ENCODE measurements around the gene CCDC149.

Gene CCDC149

DNA sequence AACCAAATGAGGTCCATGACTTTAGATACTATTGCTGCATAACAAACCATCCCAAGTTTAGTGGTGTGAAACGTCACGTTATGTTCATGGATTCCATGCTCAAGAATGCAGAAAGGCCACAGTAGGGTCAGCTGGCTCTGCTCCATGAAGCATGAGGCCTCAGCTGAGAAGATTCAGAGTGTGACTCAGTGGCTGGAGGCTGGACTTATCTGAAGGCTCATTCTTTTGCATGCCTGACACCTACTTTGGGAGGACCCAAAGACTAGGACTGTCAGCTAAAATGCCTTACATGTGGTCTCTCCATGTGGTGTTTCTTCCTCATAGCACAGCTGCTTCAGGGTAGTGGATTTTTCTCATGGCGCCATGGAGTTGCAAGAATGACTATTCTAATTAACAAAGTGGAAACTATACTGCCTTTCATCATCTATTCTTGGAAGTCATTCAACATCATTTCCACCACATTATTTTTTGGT is 11.5 kb upstream of the CCDC149 start:
- peak; percentile 25; the same call in 2 of the 3 replicates for ATAC-seq
- TF ChIP-seq ZC3H10 (CRISPR knock-in tag; IDR thresholded peaks at IDR 0.05) (no peak), PATZ1 (CRISPR knock-in tag; IDR thresholded peaks at IDR 0.05; ENCODE audit: borderline replicate concordance) (no peak), ZNF8 (CRISPR knock-in tag; IDR thresholded peaks at IDR 0.05) (no peak), ZNF70 (CRISPR knock-in tag; IDR thresholded peaks at IDR 0.05) (no peak), TCF4 (CRISPR knock-in tag; IDR thresholded peaks at IDR 0.05; ENCODE audit: borderline replicate concordance) (no peak), ZNF565 (CRISPR knock-in tag; conservative IDR thresholded peaks at IDR 0.05; ENCODE audit: low read depth) (no peak), OSR1 (CRISPR knock-in tag; IDR thresholded peaks at IDR 0.05) (no peak)
- TF ChIP-seq, protein P1, sequence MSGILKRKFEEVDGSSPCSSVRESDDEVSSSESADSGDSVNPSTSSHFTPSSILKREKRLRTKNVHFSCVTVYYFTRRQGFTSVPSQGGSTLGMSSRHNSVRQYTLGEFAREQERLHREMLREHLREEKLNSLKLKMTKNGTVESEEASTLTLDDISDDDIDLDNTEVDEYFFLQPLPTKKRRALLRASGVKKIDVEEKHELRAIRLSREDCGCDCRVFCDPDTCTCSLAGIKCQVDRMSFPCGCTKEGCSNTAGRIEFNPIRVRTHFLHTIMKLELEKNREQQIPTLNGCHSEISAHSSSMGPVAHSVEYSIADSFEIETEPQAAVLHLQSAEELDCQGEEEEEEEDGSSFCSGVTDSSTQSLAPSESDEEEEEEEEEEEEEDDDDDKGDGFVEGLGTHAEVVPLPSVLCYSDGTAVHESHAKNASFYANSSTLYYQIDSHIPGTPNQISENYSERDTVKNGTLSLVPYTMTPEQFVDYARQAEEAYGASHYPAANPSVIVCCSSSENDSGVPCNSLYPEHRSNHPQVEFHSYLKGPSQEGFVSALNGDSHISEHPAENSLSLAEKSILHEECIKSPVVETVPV (CRISPR knock-in tag; IDR thresholded peaks at IDR 0.05): no peak
- TF ChIP-seq, protein P2, sequence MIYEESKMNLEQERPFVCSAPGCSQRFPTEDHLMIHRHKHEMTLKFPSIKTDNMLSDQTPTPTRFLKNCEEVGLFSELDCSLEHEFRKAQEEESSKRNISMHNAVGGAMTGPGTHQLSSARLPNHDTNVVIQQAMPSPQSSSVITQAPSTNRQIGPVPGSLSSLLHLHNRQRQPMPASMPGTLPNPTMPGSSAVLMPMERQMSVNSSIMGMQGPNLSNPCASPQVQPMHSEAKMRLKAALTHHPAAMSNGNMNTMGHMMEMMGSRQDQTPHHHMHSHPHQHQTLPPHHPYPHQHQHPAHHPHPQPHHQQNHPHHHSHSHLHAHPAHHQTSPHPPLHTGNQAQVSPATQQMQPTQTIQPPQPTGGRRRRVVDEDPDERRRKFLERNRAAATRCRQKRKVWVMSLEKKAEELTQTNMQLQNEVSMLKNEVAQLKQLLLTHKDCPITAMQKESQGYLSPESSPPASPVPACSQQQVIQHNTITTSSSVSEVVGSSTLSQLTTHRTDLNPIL (CRISPR knock-in tag; IDR thresholded peaks at IDR 0.05; ENCODE audit: low read depth): no peak

- TF ChIP-seq ZNF70 (CRISPR knock-in tag; IDR thresholded peaks at IDR 0.05): no peak
- TF ChIP-seq, protein P2 (CRISPR knock-in tag; IDR thresholded peaks at IDR 0.05; ENCODE audit: low read depth): no peak
- no peak for TF ChIP-seq CSDC2 (CRISPR knock-in tag; IDR thresholded peaks at IDR 0.05)
- TF ChIP-seq PPARA (CRISPR knock-in tag; IDR thresholded peaks at IDR 0.05; ENCODE audit: borderline replicate concordance): no peak
- TF ChIP-seq OSR1 (CRISPR knock-in tag; IDR thresholded peaks at IDR 0.05): no peak
- TF ChIP-seq RARB (CRISPR knock-in tag; IDR thresholded peaks at IDR 0.05): no peak
- TF ChIP-seq SNAI2 (CRISPR knock-in tag; IDR thresholded peaks at IDR 0.05): no peak
- no peak for TF ChIP-seq ESRRG (CRISPR knock-in tag; IDR thresholded peaks at IDR 0.05)
- TF ChIP-seq ARNTL (CRISPR knock-in tag; IDR thresholded peaks at IDR 0.05; ENCODE audit: borderline replicate concordance, low read depth): no peak
- no peak for TF ChIP-seq BACH2 (CRISPR knock-in tag; IDR thresholded peaks at IDR 0.05; ENCODE audit: borderline replicate concordance)
- TF ChIP-seq, protein P3, sequence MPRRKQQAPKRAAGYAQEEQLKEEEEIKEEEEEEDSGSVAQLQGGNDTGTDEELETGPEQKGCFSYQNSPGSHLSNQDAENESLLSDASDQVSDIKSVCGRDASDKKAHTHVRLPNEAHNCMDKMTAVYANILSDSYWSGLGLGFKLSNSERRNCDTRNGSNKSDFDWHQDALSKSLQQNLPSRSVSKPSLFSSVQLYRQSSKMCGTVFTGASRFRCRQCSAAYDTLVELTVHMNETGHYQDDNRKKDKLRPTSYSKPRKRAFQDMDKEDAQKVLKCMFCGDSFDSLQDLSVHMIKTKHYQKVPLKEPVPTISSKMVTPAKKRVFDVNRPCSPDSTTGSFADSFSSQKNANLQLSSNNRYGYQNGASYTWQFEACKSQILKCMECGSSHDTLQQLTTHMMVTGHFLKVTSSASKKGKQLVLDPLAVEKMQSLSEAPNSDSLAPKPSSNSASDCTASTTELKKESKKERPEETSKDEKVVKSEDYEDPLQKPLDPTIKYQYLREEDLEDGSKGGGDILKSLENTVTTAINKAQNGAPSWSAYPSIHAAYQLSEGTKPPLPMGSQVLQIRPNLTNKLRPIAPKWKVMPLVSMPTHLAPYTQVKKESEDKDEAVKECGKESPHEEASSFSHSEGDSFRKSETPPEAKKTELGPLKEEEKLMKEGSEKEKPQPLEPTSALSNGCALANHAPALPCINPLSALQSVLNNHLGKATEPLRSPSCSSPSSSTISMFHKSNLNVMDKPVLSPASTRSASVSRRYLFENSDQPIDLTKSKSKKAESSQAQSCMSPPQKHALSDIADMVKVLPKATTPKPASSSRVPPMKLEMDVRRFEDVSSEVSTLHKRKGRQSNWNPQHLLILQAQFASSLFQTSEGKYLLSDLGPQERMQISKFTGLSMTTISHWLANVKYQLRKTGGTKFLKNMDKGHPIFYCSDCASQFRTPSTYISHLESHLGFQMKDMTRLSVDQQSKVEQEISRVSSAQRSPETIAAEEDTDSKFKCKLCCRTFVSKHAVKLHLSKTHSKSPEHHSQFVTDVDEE (CRISPR knock-in tag; IDR thresholded peaks at IDR 0.05): no peak
- no peak for TF ChIP-seq GLIS3 (CRISPR knock-in tag; IDR thresholded peaks at IDR 0.05)
- TF ChIP-seq ZFP30 (CRISPR knock-in tag; IDR thresholded peaks at IDR 0.05): no peak
- TF ChIP-seq, protein P1 (CRISPR knock-in tag; IDR thresholded peaks at IDR 0.05): no peak
- TF ChIP-seq ZNF565 (CRISPR knock-in tag; conservative IDR thresholded peaks at IDR 0.05; ENCODE audit: low read depth): no peak
- TF ChIP-seq ISL1 (CRISPR knock-in tag; IDR thresholded peaks at IDR 0.05): no peak
- TF ChIP-seq TOX (CRISPR knock-in tag; IDR thresholded peaks at IDR 0.05; ENCODE audit: borderline replicate concordance): no peak
- TF ChIP-seq ZC3H10 (CRISPR knock-in tag; IDR thresholded peaks at IDR 0.05): no peak
- TF ChIP-seq PATZ1 (CRISPR knock-in tag; IDR thresholded peaks at IDR 0.05; ENCODE audit: borderline replicate concordance): no peak
- TF ChIP-seq, protein P4, sequence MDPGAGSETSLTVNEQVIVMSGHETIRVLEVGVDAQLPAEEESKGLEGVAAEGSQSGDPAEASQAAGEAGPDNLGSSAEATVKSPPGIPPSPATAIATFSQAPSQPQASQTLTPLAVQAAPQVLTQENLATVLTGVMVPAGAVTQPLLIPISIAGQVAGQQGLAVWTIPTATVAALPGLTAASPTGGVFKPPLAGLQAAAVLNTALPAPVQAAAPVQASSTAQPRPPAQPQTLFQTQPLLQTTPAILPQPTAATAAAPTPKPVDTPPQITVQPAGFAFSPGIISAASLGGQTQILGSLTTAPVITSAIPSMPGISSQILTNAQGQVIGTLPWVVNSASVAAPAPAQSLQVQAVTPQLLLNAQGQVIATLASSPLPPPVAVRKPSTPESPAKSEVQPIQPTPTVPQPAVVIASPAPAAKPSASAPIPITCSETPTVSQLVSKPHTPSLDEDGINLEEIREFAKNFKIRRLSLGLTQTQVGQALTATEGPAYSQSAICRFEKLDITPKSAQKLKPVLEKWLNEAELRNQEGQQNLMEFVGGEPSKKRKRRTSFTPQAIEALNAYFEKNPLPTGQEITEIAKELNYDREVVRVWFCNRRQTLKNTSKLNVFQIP (CRISPR knock-in tag; IDR thresholded peaks at IDR 0.05; ENCODE audit: borderline replicate concordance, low read depth): no peak
- ATAC-seq: no peak
Measured at GRCh38 chr4:24923550-24923949, 10.7 kb upstream of the CCDC149 start.

Measured in SK-N-SH treated with all-trans-retinoic acid at 6 μM for 48 hours (cell line).